GM21447 (cell line): Measurements from ENCODE around the gene MCC.

Experiments
- ATAC-seq: cut with Tn5 transposase; IDR thresholded peaks from one replicate; pipeline ENCODE4 v1.9.1; 2021; ENCODE audit not compliant: unreplicated experiment

Gene MCC

GRCh38 chr5:113276001-113276400 lies 212.3 kb downstream of the MCC start:
- ATAC-seq = no peak

GRCh38 chr5:113274836-113275414 lies 213.3 kb downstream of the MCC start:
- no peak for ATAC-seq

GRCh38 chr5:113273948-113274347 lies 214.3 kb downstream of the MCC start:
- peak; percentile 58 for ATAC-seq

GRCh38 chr5:113271745-113272454 lies 216.4 kb downstream of the MCC start:
- no peak for ATAC-seq

GRCh38 chr5:113271015-113271414 lies 217.2 kb downstream of the MCC start:
- ATAC-seq = no peak

- no peak for ATAC-seq
These were observed 218.2 kb downstream of the MCC start for GRCh38 chr5:113270086-113270485.

GRCh38 chr5:113269023-113269997 lies 218.9 kb downstream of the MCC start:
- no peak for ATAC-seq

GRCh38 chr5:113268232-113268631 lies 220.0 kb downstream of the MCC start:
- ATAC-seq = no peak

GRCh38 chr5:113267361-113267900 lies 220.8 kb downstream of the MCC start:
- ATAC-seq = no peak

- no peak for ATAC-seq
These were observed 221.4 kb downstream of the MCC start for GRCh38 chr5:113266913-113267227.

- ATAC-seq = no peak
These were observed 221.9 kb downstream of the MCC start for GRCh38 chr5:113266227-113266912.

- no peak for ATAC-seq
These were observed 223.1 kb downstream of the MCC start for GRCh38 chr5:113265190-113265589.

- no peak for ATAC-seq
These were observed 224.2 kb downstream of the MCC start for GRCh38 chr5:113264046-113264445.

- no peak for ATAC-seq
These were observed 224.7 kb downstream of the MCC start for GRCh38 chr5:113263545-113263944.

- ATAC-seq = no peak
These were observed 225.6 kb downstream of the MCC start for GRCh38 chr5:113262674-113263073.

GRCh38 chr5:113259034-113259433 lies 229.2 kb downstream of the MCC start:
- no peak for ATAC-seq

GRCh38 chr5:113257545-113257944 lies 230.7 kb downstream of the MCC start:
- ATAC-seq = no peak

GRCh38 chr5:113256671-113257452 lies 231.4 kb downstream of the MCC start:
- no peak for ATAC-seq

GRCh38 chr5:113255579-113256386 lies 232.5 kb downstream of the MCC start:
- no peak for ATAC-seq
